ENCODE results near the gene PROK2. TPM values are rescaled to one million over a fixed set of nuclear protein-coding genes. Genes with fewer than 3 reads are reported as not detected.
A peak's percentile ranks its signal among the peaks of the same experiment; 100 is the strongest.

The PROK2 gene
- total RNA-seq, 3 donors from 2014 or later, result 0.18 to 1.1 (median 0.61) TPM

GRCh38 chr3:71779674-71780377, 5.1 kb downstream of the PROK2 start:
- ATAC-seq (no peak), DNase-seq (no peak)
- Mint-ChIP-seq H3K27me3 (ENCODE audit: low read depth) (peaks cover 53% of the 10 kb centered on the region), H3K4me1 (ENCODE audit: low read depth) (peaks cover 18% of the 10 kb centered on the region), H3K9me3 (no peaks in the 10 kb centered on the region), H3K4me3 (no peak overlapping the region), H3K36me3 (ENCODE audit: insufficient read depth) (no peaks in the 10 kb centered on the region)

- peaks cover 42% of the 10 kb centered on the region for H3K27me3 Mint-ChIP-seq (ENCODE audit: low read depth)
- no peaks in the 10 kb centered on the region for H3K36me3 Mint-ChIP-seq (ENCODE audit: insufficient read depth)
- H3K4me3 Mint-ChIP-seq, result no peak overlapping the region
- DNase-seq, result no peak
- H3K4me1 Mint-ChIP-seq (ENCODE audit: low read depth), result peaks cover 10% of the 10 kb centered on the region
- ATAC-seq, result peak; percentile 18 to 63
- H3K9me3 Mint-ChIP-seq, result no peaks in the 10 kb centered on the region
Measured at GRCh38 chr3:71778353-71778752, 6.6 kb downstream of the PROK2 start.

GRCh38 chr3:71776538-71776937, 8.4 kb downstream of the PROK2 start:
- Mint-ChIP-seq H3K4me1 (ENCODE audit: low read depth) (peaks cover 10% of the 10 kb centered on the region), H3K36me3 (ENCODE audit: insufficient read depth) (no peaks in the 10 kb centered on the region), H3K27me3 (ENCODE audit: low read depth) (peaks cover 26% of the 10 kb centered on the region), H3K9me3 (no peaks in the 10 kb centered on the region), H3K4me3 (no peak overlapping the region)
- ATAC-seq, result no peak
- no peak for DNase-seq

GRCh38 chr3:71771884-71772283, 13.1 kb downstream of the PROK2 start:
- no peaks in the 10 kb centered on the region for H3K36me3 Mint-ChIP-seq (ENCODE audit: insufficient read depth)
- peaks cover 8% of the 10 kb centered on the region for H3K27me3 Mint-ChIP-seq (ENCODE audit: low read depth)
- H3K9me3 Mint-ChIP-seq, result no peaks in the 10 kb centered on the region
- no peak overlapping the region for H3K4me3 Mint-ChIP-seq
- ATAC-seq (no peak), DNase-seq (no peak)
- no peaks in the 10 kb centered on the region for H3K4me1 Mint-ChIP-seq (ENCODE audit: low read depth)

DNA sequence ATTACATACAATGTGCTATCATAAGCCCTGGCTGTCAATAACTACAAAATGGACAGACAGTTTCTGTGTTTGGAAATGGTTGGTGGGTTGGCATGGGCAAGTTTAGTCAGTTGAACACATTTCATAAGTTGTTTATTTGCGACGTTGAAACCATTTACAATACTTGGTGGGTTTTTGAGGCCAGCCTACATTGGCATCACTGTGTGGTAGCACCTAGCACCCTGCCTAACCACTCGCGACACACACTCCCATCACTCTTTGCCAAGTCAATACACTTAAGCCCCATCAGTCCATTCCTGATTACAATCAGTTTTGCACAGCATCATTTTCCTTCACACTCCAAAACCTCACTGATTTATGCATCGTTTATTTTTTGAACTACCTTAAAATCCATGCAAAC, 13.8 kb downstream of the PROK2 start:
- H3K36me3 Mint-ChIP-seq (ENCODE audit: insufficient read depth), result no peaks in the 10 kb centered on the region
- DNase-seq, result no peak
- ATAC-seq, result no peak
- no peaks in the 10 kb centered on the region for H3K4me1 Mint-ChIP-seq (ENCODE audit: low read depth)
- H3K27me3 Mint-ChIP-seq (ENCODE audit: low read depth), result peaks cover 5% of the 10 kb centered on the region
- H3K9me3 Mint-ChIP-seq, result no peaks in the 10 kb centered on the region
- H3K4me3 Mint-ChIP-seq, result no peak overlapping the region

GRCh38 chr3:71763426-71763825, 21.5 kb downstream of the PROK2 start:
- Mint-ChIP-seq H3K4me3 (no peak overlapping the region), H3K36me3 (ENCODE audit: insufficient read depth) (peaks cover 2% of the 10 kb centered on the region), H3K27me3 (ENCODE audit: low read depth) (peaks cover 10% of the 10 kb centered on the region), H3K4me1 (ENCODE audit: low read depth) (no peaks in the 10 kb centered on the region), H3K9me3 (no peaks in the 10 kb centered on the region)
- no peak for ATAC-seq
- DNase-seq, result no peak

GRCh38 chr3:71760140-71760539, 24.8 kb downstream of the PROK2 start:
- peaks cover 2% of the 10 kb centered on the region for H3K4me1 Mint-ChIP-seq (ENCODE audit: low read depth)
- ATAC-seq (no peak), DNase-seq (no peak)
- no peaks in the 10 kb centered on the region for H3K36me3 Mint-ChIP-seq (ENCODE audit: insufficient read depth)
- H3K4me3 Mint-ChIP-seq, result no peak overlapping the region
- H3K27me3 Mint-ChIP-seq (ENCODE audit: low read depth), result peaks cover 25% of the 10 kb centered on the region
- no peaks in the 10 kb centered on the region for H3K9me3 Mint-ChIP-seq

DNA sequence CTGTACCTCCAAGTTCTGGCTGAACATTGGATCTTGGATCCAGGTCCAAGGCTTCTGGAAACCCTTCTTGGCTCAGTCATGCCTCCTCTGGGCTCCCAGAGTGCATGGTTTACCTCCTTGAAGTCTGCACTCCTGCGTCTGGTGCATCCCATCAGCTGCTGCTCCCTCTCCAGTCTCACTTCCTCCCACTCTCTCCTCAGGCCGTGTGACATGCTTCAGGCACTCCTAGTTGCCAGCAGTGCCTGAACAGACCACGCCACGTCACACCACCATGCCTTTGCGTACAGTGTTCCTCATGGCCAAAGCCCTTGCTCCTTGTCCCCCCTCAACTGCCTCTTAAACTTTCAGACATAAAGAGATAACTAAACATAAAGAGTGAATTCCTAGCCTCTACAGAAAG, 25.5 kb downstream of the PROK2 start:
- DNase-seq (no peak), ATAC-seq (no peak)
- Mint-ChIP-seq H3K9me3 (no peaks in the 10 kb centered on the region), H3K27me3 (ENCODE audit: low read depth) (peaks cover 29% of the 10 kb centered on the region), H3K4me1 (ENCODE audit: low read depth) (peaks cover 3% of the 10 kb centered on the region), H3K4me3 (no peak overlapping the region), H3K36me3 (ENCODE audit: insufficient read depth) (no peaks in the 10 kb centered on the region)

- Mint-ChIP-seq H3K36me3 (ENCODE audit: insufficient read depth) (no peaks in the 10 kb centered on the region), H3K9me3 (no peaks in the 10 kb centered on the region), H3K4me3 (no peak overlapping the region), H3K4me1 (ENCODE audit: low read depth) (peaks cover 4% of the 10 kb centered on the region), H3K27me3 (ENCODE audit: low read depth) (peaks cover 29% of the 10 kb centered on the region)
- ATAC-seq (no peak), DNase-seq (no peak)
Measured at GRCh38 chr3:71758091-71758490, 26.9 kb downstream of the PROK2 start.

GRCh38 chr3:71754610-71755253, 30.2 kb downstream of the PROK2 start:
- peak overlapping the region; percentile 52 for H3K4me3 Mint-ChIP-seq
- H3K27me3 Mint-ChIP-seq (ENCODE audit: low read depth), result peaks cover 49% of the 10 kb centered on the region
- ATAC-seq, result no peak
- no peaks in the 10 kb centered on the region for H3K9me3 Mint-ChIP-seq
- no peaks in the 10 kb centered on the region for H3K36me3 Mint-ChIP-seq (ENCODE audit: insufficient read depth)
- H3K4me1 Mint-ChIP-seq (ENCODE audit: low read depth), result peaks cover 7% of the 10 kb centered on the region
- DNase-seq, result no peak

GRCh38 chr3:71753701-71754609, 31.0 kb downstream of the PROK2 start, which contains the start of gene GPR27:
Gene GPR27 (plus strand): TSS chr3:71753855. CDS start chr3:71754050, 195 bp downstream.
- Mint-ChIP-seq H3K27me3 (ENCODE audit: low read depth) (peaks cover 47% of the 10 kb centered on the region), H3K9me3 (no peaks in the 10 kb centered on the region), H3K36me3 (ENCODE audit: insufficient read depth) (no peaks in the 10 kb centered on the region), H3K4me3 (peak within 1 kb of the TSS; percentile 70), H3K4me1 (ENCODE audit: low read depth) (peaks cover 7% of the 10 kb centered on the region)
- ATAC-seq (peak; percentile 67 to 75), DNase-seq (no peak)

DNA sequence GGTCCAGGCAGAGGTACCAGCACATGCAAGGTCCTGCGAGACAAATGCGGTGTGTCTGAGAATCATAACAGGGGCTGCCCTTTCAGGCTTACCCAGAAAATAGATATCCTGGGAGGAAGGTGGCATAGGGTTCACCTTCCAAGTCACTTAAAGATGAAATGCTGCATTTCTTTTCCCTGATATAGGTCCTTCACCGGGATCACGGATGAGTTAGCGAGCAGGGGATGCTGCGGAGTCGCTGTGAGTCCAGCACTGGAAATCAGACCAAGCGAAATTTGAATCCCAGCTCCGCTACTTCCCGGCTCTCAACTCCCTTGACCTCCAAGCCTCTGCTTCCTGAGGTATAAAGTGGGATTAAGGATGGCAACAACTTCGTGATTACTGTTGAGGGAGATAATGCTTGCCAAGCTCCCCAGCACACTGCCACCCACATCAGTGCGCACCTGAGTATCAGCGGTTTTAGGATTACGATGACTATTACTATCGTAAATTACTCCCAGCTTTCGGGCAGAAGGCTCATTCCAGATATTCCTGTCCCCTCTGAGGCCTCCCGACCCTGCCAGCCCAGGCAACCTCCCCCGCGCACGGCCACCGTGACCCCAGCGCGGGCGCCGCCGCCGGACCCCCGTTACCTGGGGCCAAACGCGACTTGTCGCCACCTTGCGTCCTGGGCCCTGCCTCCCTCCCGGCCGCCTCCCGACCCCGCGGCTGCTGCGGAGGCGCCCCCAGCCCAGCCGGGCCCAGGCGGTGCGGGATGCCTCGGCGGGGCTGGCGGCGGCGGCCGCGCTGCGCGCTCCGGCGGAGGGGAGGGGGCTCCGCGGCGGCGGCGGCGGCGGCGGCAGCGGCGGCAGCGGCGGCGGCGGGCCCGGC, 31.9 kb downstream of the PROK2 start:
- no peak for DNase-seq
- Mint-ChIP-seq H3K4me3 (peak overlapping the region; percentile 70), H3K4me1 (ENCODE audit: low read depth) (peaks cover 7% of the 10 kb centered on the region), H3K27me3 (ENCODE audit: low read depth) (peaks cover 47% of the 10 kb centered on the region), H3K9me3 (no peaks in the 10 kb centered on the region), H3K36me3 (ENCODE audit: insufficient read depth) (no peaks in the 10 kb centered on the region)
- ATAC-seq, result peak; percentile 10 to 25

DNA sequence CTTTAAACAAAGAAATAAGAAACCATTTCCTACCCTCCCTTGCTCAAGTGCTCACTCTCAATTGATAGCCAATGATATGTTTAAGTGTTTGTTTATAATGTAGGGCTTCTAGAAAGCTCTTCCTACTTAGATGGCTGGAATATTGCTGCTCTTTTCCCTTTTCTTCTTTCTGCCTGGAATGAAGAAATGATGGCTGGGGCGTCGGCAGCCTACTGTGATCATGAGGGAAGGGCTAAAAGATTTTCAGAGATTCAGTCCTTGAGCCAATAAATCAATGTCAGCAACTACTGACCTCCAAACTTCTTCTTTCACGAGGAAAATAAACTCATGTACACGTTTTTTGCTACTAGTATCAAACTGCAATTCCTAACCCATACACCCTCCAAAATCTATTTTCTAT, 33.3 kb downstream of the PROK2 start:
- DNase-seq (no peak), ATAC-seq (no peak)
- H3K9me3 Mint-ChIP-seq, result no peaks in the 10 kb centered on the region
- peaks cover 7% of the 10 kb centered on the region for H3K4me1 Mint-ChIP-seq (ENCODE audit: low read depth)
- H3K36me3 Mint-ChIP-seq (ENCODE audit: insufficient read depth), result no peaks in the 10 kb centered on the region
- no peak overlapping the region for H3K4me3 Mint-ChIP-seq
- peaks cover 43% of the 10 kb centered on the region for H3K27me3 Mint-ChIP-seq (ENCODE audit: low read depth)

GRCh38 chr3:71744738-71745137, 40.2 kb downstream of the PROK2 start:
- no peaks in the 10 kb centered on the region for H3K4me1 Mint-ChIP-seq (ENCODE audit: low read depth)
- DNase-seq, result no peak
- no peaks in the 10 kb centered on the region for H3K36me3 Mint-ChIP-seq (ENCODE audit: insufficient read depth)
- ATAC-seq, result no peak
- peaks cover 2% of the 10 kb centered on the region for H3K27me3 Mint-ChIP-seq (ENCODE audit: low read depth)
- H3K9me3 Mint-ChIP-seq, result peaks cover 39% of the 10 kb centered on the region
- no peak overlapping the region for H3K4me3 Mint-ChIP-seq

Data from activated T-cell treated with anti-CD3 and anti-CD28 coated beads, Interleukin-2, amount 50 U/mL, for 4 hours (primary cell).